GM23338 (cell line): ENCODE data around the gene PHLDB3. TPM values are rescaled to one million over a fixed set of nuclear protein-coding genes. Genes with fewer than 3 reads are reported as not detected.

Experiments
- ATAC-seq: fragments of 200-7000 bp; cut with Tn5 transposase; 3 replicates; pipeline ENCODE4 v1.9.1; 2020
- DNase-seq: peaks from one replicate; pipeline ENCODE4 v3.0.0-alpha.2; 2015; ENCODE audit warnings: low spot score
- H2AFZ ChIP-seq: fragments of 200-600 bp; sonication (generic); 2 replicates; pipeline ENCODE4 v1.8.0; 2016; ENCODE audit warnings: antibody characterized with exemption, mild to moderate bottlenecking, moderate library complexity
- H3F3A ChIP-seq: fragments of 200-600 bp; sonication (generic); replicated peaks from 2 replicates; pipeline ENCODE4 v1.8.0; 2017; ENCODE audit warnings: antibody characterized with exemption, mixed run types, low read depth
- H3K27ac ChIP-seq: fragments of 200-600 bp; sonication (generic); 2 replicates; pipeline ENCODE4 v1.6.1; 2016; ENCODE audit warnings: low read depth
- H3K27me3 ChIP-seq: fragments of 200-600 bp; sonication (generic); 2 replicates; pipeline ENCODE4 v1.8.0; 2016; ENCODE audit warnings: mild to moderate bottlenecking, mixed run types, moderate library complexity; ENCODE audit not compliant: insufficient read depth
- H3K36me3 ChIP-seq: fragments of 200-600 bp; sonication (generic); 2 replicates; pipeline ENCODE4 v1.8.0; 2016; ENCODE audit warnings: mild to moderate bottlenecking; ENCODE audit not compliant: insufficient read depth
- H3K4me1 ChIP-seq: fragments of 200-600 bp; sonication (generic); 2 replicates; pipeline ENCODE4 v1.8.0; 2016; ENCODE audit warnings: mild to moderate bottlenecking, moderate library complexity; ENCODE audit not compliant: insufficient read depth
- H3K4me2 ChIP-seq: fragments of 200-600 bp; sonication (generic); 2 replicates; pipeline ENCODE4 v1.7.1; 2017; ENCODE audit warnings: mixed run types
- H3K4me3 ChIP-seq: fragments of 200-600 bp; sonication (generic); 2 replicates; pipeline ENCODE4 v1.6.1; 2016; ENCODE audit warnings: mixed run types
- H3K79me2 ChIP-seq: fragments of 200-600 bp; sonication (generic); replicated peaks from 2 replicates; pipeline ENCODE4 v1.8.0; 2017; ENCODE audit warnings: mild to moderate bottlenecking; ENCODE audit not compliant: insufficient read depth
- H3K9me2 ChIP-seq: fragments of 200-600 bp; sonication (generic); 2 replicates; pipeline ENCODE4 v1.8.0; 2017; ENCODE audit not compliant: insufficient read depth
- H4K20me1 ChIP-seq: fragments of 200-600 bp; sonication (generic); replicated peaks from 2 replicates; pipeline ENCODE4 v1.8.0; 2017; ENCODE audit warnings: mild to moderate bottlenecking; ENCODE audit not compliant: insufficient read depth
- H3K27ac Mint-ChIP-seq: 2 replicates; pipeline ENCODE4 v1.8.0; 2020; ENCODE audit warnings: inconsistent platforms, mild to moderate bottlenecking, moderate library complexity, mixed read lengths
- H3K27me3 Mint-ChIP-seq: 3 replicates; pipeline ENCODE4 v1.8.0; 2022; ENCODE audit warnings: low read depth, mild to moderate bottlenecking, moderate library complexity, mixed read lengths, inconsistent platforms; ENCODE audit not compliant: insufficient read depth, poor library complexity
- H3K36me3 Mint-ChIP-seq: 3 replicates; pipeline ENCODE4 v1.8.0; 2021; ENCODE audit warnings: low read depth, mild to moderate bottlenecking, inconsistent platforms, moderate library complexity, mixed read lengths
- H3K4me1 Mint-ChIP-seq: 3 replicates; pipeline ENCODE4 v1.8.0; 2020; ENCODE audit warnings: mild to moderate bottlenecking, inconsistent platforms, mixed read lengths
- H3K4me3 Mint-ChIP-seq: 3 replicates; pipeline ENCODE4 v1.8.0; 2021; ENCODE audit warnings: moderate library complexity, mild to moderate bottlenecking, inconsistent platforms, mixed read lengths
- H3K9me3 Mint-ChIP-seq: 3 replicates; pipeline ENCODE4 v1.8.0; 2020; ENCODE audit warnings: moderate library complexity, mild to moderate bottlenecking, inconsistent platforms, mixed read lengths
- CREB1 ChIP-seq: fragments of 250-450 bp; sonication (Bioruptor Pico); IDR thresholded peaks from 2 replicates; pipeline ENCODE4 v1.5.0; 2020; ENCODE audit warnings: low read depth, mild to moderate bottlenecking, moderate library complexity
- CTCF ChIP-seq, 2 experiments: fragments of 200-600 bp in 1 of 2; sonication (generic) in 1 of 2; conservative IDR thresholded peaks; 2 replicates each; pipeline versions ENCODE4 v1.5.1 to v1.6.1; 2016 to 2017; ENCODE audit warnings: antibody characterized with exemption in 2 of 2, low read depth in 2 of 2, mild to moderate bottlenecking in 2 of 2, moderate library complexity in 1 of 2
- EZH2phosphoT487 ChIP-seq: fragments of 200-600 bp; sonication (generic); IDR thresholded peaks from one replicate; pipeline ENCODE4 v1.8.1; 2018; ENCODE audit warnings: antibody characterized with exemption; ENCODE audit not compliant: unreplicated experiment
- JUNB ChIP-seq: IDR thresholded peaks from one replicate; pipeline ENCODE4 v1.6.1; 2016; ENCODE audit warnings: antibody characterized with exemption; ENCODE audit not compliant: unreplicated experiment
- NANOG ChIP-seq: IDR thresholded peaks from 2 replicates; pipeline ENCODE4 v1.6.1; 2016; ENCODE audit warnings: antibody characterized with exemption, borderline replicate concordance
- POLR2AphosphoS5 ChIP-seq: IDR thresholded peaks from 2 replicates; pipeline ENCODE4 v1.6.1; 2016; ENCODE audit warnings: antibody characterized with exemption, low read depth
- REST ChIP-seq: IDR thresholded peaks from one replicate; pipeline ENCODE4 v1.6.1; 2018; ENCODE audit warnings: antibody characterized with exemption; ENCODE audit not compliant: unreplicated experiment
- STAT1 ChIP-seq: IDR thresholded peaks from one replicate; pipeline ENCODE4 v1.6.1; 2016; ENCODE audit warnings: antibody characterized with exemption; ENCODE audit not compliant: unreplicated experiment
- ZNF331 ChIP-seq: fragments of 250-450 bp; sonication (Bioruptor Pico); IDR thresholded peaks from 2 replicates; pipeline ENCODE4 v1.5.0; 2020; ENCODE audit warnings: low read depth, mild to moderate bottlenecking, moderate library complexity
- ZNF462 ChIP-seq: fragments of 250-450 bp; sonication (Bioruptor Pico); IDR thresholded peaks from 2 replicates; pipeline ENCODE4 v1.5.0; 2020; ENCODE audit warnings: mild to moderate bottlenecking, moderate library complexity
- polyA plus RNA-seq: library from polyadenylated mRNA; unstranded; fragments of >200 nt; fragmentation: Nextera tagmentation; extraction: Ambion mirVana; gene quantifications from 2 replicates; pipeline ENCODE4 v1.2.1, GENCODE V29; 2016
- total RNA-seq: library from RNA; depleted of rRNA; stranded (reverse); fragments of >200 nt; shearing (Covaris generic); gene quantifications from 2 replicates; pipeline ENCODE4 v1.2.3, GENCODE V29; 2014

Gene PHLDB3
- total and polyA plus RNA-seq, 2 experiments from 2014 or later = 6.3 to 15.4 TPM

GRCh38 chr19:43483281-43483680 lies 21.3 kb downstream of the PHLDB3 start (continued):
- no peak for TF ChIP-seq REST
- TF ChIP-seq EZH2phosphoT487 = no peak
- TF ChIP-seq STAT1 = no peak
- TF ChIP-seq ZNF331 (CRISPR knock-in tag) = no peak
- no peak for TF ChIP-seq CREB1 (CRISPR knock-in tag)
- no peak for TF ChIP-seq CTCF (conservative IDR thresholded peaks at IDR 0.05; ENCODE audit: low read depth in 2 of 2)
- no peak for TF ChIP-seq NANOG
- TF ChIP-seq JUNB = no peak

GRCh38 chr19:43482193-43482592 lies 22.4 kb downstream of the PHLDB3 start:
- H4K20me1 ChIP-seq = no peaks in the 10 kb centered on the region
- Mint-ChIP-seq H3K4me3 (no peak overlapping the region), H3K36me3 (no peaks in the 10 kb centered on the region), H3K4me1 (no peaks in the 10 kb centered on the region), H3K9me3 (no peaks in the 10 kb centered on the region), H3K27me3 (peaks cover 3% of the 10 kb centered on the region), H3K27ac (no peak overlapping the region)
- H3K4me1 ChIP-seq = no peaks in the 10 kb centered on the region
- ATAC-seq (no peak), DNase-seq (no peak)
- no peak overlapping the region for H3K27ac ChIP-seq
- H3K9me2 ChIP-seq = no peaks in the 10 kb centered on the region
- H3K27me3 ChIP-seq = no peaks in the 10 kb centered on the region
- H3K79me2 ChIP-seq = no peaks in the 10 kb centered on the region
- no peaks in the 10 kb centered on the region for H3F3A ChIP-seq
- no peak overlapping the region for H2AFZ ChIP-seq
- no peak overlapping the region for H3K4me3 ChIP-seq
- no peak overlapping the region for H3K4me2 ChIP-seq
- H3K36me3 ChIP-seq = no peaks in the 10 kb centered on the region
- TF ChIP-seq POLR2AphosphoS5 = no peak
- no peak for TF ChIP-seq ZNF331 (CRISPR knock-in tag)
- no peak for TF ChIP-seq ZNF462 (CRISPR knock-in tag)
- TF ChIP-seq CTCF (conservative IDR thresholded peaks at IDR 0.05; ENCODE audit: low read depth in 2 of 2) = no peak
